PC-9 (cell line): Measurements from ENCODE around the gene SLC35F3.

Source experiments
- EZH2 ChIP-seq: fragments of 200-600 bp; sonication (generic); IDR thresholded peaks from 2 replicates; pipeline ENCODE4 v1.8.0; 2017; ENCODE audit warnings: antibody characterized with exemption, low read depth
- TF ChIP-seq, protein P1 (sequence below): fragments of 200-600 bp; sonication (generic); conservative IDR thresholded peaks from 2 replicates; pipeline ENCODE4 v1.6.1; 2017; ENCODE audit warnings: mixed run types, antibody characterized with exemption, mild to moderate bottlenecking, moderate library complexity

DNA sequence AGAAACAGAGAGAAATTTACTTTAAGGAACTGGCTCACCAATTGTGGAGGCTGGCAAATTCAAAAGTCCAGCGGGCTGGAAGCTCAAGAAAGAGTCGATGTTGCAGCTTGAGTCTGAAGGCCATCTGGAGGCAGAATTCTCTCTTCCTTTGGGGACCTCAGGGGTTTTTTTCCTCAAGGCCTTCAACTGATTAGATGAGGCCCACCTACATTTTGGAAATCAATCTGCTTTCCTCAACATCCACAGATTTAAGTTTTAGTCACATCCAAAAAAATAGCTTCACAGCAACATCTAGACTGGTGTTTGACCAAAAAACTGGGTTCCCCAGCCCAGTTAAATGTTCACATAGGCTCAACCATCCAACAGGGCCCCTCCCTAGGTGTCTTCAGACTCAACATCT, 114.9 kb downstream of the SLC35F3 start:
- TF ChIP-seq, protein P1, sequence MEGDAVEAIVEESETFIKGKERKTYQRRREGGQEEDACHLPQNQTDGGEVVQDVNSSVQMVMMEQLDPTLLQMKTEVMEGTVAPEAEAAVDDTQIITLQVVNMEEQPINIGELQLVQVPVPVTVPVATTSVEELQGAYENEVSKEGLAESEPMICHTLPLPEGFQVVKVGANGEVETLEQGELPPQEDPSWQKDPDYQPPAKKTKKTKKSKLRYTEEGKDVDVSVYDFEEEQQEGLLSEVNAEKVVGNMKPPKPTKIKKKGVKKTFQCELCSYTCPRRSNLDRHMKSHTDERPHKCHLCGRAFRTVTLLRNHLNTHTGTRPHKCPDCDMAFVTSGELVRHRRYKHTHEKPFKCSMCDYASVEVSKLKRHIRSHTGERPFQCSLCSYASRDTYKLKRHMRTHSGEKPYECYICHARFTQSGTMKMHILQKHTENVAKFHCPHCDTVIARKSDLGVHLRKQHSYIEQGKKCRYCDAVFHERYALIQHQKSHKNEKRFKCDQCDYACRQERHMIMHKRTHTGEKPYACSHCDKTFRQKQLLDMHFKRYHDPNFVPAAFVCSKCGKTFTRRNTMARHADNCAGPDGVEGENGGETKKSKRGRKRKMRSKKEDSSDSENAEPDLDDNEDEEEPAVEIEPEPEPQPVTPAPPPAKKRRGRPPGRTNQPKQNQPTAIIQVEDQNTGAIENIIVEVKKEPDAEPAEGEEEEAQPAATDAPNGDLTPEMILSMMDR, result no peak
- TF ChIP-seq EZH2, result no peak
